Measurements from ENCODE around the gene ASIC5.

ASIC5 gene

DNA sequence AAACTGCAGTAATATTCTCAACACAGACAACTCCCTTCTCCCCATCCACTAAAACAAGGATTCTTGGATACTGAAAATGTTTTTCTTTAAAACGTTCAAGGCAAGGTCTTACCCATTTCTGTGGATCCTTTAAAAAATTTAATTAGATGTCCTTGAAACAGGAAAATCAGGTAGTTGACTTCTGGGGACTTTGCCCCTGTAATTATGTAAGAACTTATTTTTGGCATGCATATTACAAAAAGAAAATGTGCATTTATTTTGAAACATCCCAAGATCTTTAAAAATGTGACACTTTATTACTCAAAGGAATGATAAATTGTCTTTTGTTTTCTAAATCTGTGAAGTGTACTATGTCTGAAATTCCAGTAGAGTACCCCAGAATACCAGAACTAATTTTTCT, 81.4 kb downstream of the ASIC5 start:
- H3K36me3 ChIP-seq (ENCODE audit: control insufficient read depth, insufficient read depth, low read length), result no peaks in the 10 kb centered on the region
- H3K4me1 ChIP-seq (ENCODE audit: control insufficient read depth, insufficient read depth, low read length, poor library complexity, severe bottlenecking), result no peaks in the 10 kb centered on the region
- no peak overlapping the region for H3K27ac ChIP-seq (ENCODE audit: low read depth, low read length, severe bottlenecking)
- no peaks in the 10 kb centered on the region for H3K9me3 ChIP-seq (ENCODE audit: control insufficient read depth, low read length)
- H3K4me3 ChIP-seq (ENCODE audit: extremely low read depth, insufficient read depth, low read length, poor library complexity, severe bottlenecking), result no peak overlapping the region
- WGBS, 2 experiments (ENCODE audit: insufficient coverage in 2 of 2), result no CpG with 5 or more reads among the region's 1 CpG

DNA sequence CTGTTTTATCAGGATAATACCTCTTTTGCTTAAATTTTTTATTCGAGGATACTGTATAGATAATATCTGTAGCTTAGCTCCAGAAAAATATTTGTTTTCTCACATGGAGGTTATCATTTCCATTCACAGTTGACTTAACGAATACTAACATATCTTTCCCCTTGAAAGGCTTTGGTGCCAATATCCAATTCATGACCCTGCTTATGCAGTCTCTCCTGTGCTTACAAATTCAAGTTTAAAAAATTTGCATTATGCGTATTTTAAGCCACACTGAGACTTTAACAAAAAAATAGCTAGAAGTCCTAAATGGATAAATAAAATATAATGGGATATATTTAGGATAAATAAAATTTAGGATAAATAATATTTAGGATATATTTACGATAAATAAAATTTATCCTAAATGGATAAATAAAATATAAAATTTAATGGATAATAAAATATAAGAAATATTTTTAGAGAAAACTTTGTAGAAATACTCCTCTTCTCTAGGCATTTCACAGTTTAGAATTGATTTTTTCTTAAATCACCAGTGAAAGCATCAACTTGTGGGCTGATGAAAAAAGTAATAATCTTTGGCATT, 84.7 kb downstream of the ASIC5 start:
- Histone ChIP-seq H3K4me3 (ENCODE audit: extremely low read depth, insufficient read depth, low read length, poor library complexity, severe bottlenecking) (no peak overlapping the region), H3K9me3 (ENCODE audit: control insufficient read depth, low read length) (no peaks in the 10 kb centered on the region), H3K4me1 (ENCODE audit: control insufficient read depth, insufficient read depth, low read length, poor library complexity, severe bottlenecking) (no peaks in the 10 kb centered on the region), H3K36me3 (ENCODE audit: control insufficient read depth, insufficient read depth, low read length) (no peaks in the 10 kb centered on the region), H3K27ac (ENCODE audit: low read depth, low read length, severe bottlenecking) (no peak overlapping the region)
- WGBS, 2 experiments (ENCODE audit: insufficient coverage in 2 of 2), result 67 to 100% methylated on average over 1 of the region's 4 CpGs

DNA sequence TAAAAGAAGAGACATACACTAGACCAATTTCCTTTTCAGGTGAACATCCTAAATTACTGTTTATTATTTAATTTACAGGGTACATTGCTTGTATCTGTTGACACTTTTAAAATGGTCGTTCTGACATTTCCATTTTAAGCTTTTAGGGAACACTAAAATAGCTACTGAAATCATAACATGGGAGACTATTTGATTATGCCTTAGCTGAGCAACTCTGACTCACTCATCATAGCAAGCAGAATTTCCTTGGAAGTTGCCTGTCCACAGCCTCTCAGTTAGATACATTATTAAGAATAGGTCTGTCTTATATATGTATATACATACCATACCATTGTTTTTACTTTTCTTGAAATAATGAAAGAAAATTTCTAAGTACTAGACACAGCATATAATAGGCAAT, 85.3 kb downstream of the ASIC5 start:
- WGBS, 2 experiments (ENCODE audit: insufficient coverage in 2 of 2), result no CpG with 5 or more reads among the region's 1 CpG
- no peaks in the 10 kb centered on the region for H3K4me1 ChIP-seq (ENCODE audit: control insufficient read depth, insufficient read depth, low read length, poor library complexity, severe bottlenecking)
- no peaks in the 10 kb centered on the region for H3K36me3 ChIP-seq (ENCODE audit: control insufficient read depth, insufficient read depth, low read length)
- no peak overlapping the region for H3K4me3 ChIP-seq (ENCODE audit: extremely low read depth, insufficient read depth, low read length, poor library complexity, severe bottlenecking)
- no peaks in the 10 kb centered on the region for H3K9me3 ChIP-seq (ENCODE audit: control insufficient read depth, low read length)
- no peak overlapping the region for H3K27ac ChIP-seq (ENCODE audit: low read depth, low read length, severe bottlenecking)

Measured in mesodermal cell (in vitro differentiated cells).